Large intestine (tissue), 3 donors: Measurements from ENCODE around the gene RUBCNL. TPM values are rescaled to one million over a fixed set of nuclear protein-coding genes. Genes with fewer than 3 reads are reported as not detected.

Source experiments
- DNase-seq, 2 donors: peaks; one replicate each; pipeline versions ENCODE4 v3.0.0 to v3.0.0-alpha.2; 2013
- H3K27ac ChIP-seq: one replicate; pipeline ENCODE4 v1.5.1; 2013; ENCODE audit warnings: low read length
- H3K27me3 ChIP-seq: 2 replicates; pipeline ENCODE4 v1.6.1; 2013; ENCODE audit warnings: low read length; ENCODE audit not compliant: control insufficient read depth, insufficient read depth
- H3K36me3 ChIP-seq: 2 replicates; pipeline ENCODE4 v1.6.1; 2013; ENCODE audit warnings: low read length; ENCODE audit not compliant: control insufficient read depth, insufficient read depth
- H3K4me1 ChIP-seq: one replicate; pipeline ENCODE4 v1.6.1; 2013; ENCODE audit warnings: low read length; ENCODE audit not compliant: control insufficient read depth, insufficient read depth
- H3K4me3 ChIP-seq: one replicate; pipeline ENCODE4 v1.5.1; 2013; ENCODE audit warnings: low read length
- H3K9me3 ChIP-seq: one replicate; pipeline ENCODE4 v1.6.1; 2013; ENCODE audit warnings: mild to moderate bottlenecking, low read depth, low read length, moderate library complexity; ENCODE audit not compliant: control insufficient read depth
- WGBS: methylation state at CpG from one replicate; pipeline ENCODE4 v1.1.5; 2013; ENCODE audit warnings: low lambda C conversion rate; ENCODE audit not compliant: insufficient coverage; 5-methylcytosine and 5-hydroxymethylcytosine counted together
- polyA plus RNA-seq: library from polyadenylated mRNA; unstranded; fragments of 120-200 nt; gene quantifications from one replicate; pipeline ENCODE4 v1.2.1, GENCODE V29; 2013

RUBCNL gene
- polyA plus RNA-seq, 1 donor, result 3.7 TPM

DNA sequence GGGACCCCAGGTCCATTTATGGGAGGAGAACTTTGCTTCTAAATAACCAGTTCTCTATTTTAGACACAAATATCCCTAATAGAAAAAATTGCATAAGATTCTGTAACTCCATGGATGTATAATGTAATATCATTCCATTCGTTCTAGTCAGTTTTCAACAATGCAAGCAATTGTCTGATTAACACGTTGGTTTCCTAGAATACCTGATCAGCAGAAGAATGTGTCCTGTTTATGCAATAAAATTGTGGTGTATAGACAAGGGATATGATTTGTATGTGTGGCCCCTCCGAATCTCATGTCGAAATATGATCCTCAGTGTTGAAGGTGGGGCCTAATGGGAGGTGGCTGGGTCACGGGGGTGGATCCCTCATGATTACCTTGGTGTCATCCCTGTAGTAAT is 62.1 kb downstream of the RUBCNL start:
- 90% methylated on average over 2 of the region's 5 CpGs for WGBS
- Histone ChIP-seq H3K9me3 (no peaks in the 10 kb centered on the region), H3K36me3 (no peaks in the 10 kb centered on the region), H3K27ac (no peak overlapping the region), H3K4me1 (no peaks in the 10 kb centered on the region), H3K27me3 (peaks cover 3% of the 10 kb centered on the region), H3K4me3 (no peak overlapping the region)
- DNase-seq, result no peak

DNA sequence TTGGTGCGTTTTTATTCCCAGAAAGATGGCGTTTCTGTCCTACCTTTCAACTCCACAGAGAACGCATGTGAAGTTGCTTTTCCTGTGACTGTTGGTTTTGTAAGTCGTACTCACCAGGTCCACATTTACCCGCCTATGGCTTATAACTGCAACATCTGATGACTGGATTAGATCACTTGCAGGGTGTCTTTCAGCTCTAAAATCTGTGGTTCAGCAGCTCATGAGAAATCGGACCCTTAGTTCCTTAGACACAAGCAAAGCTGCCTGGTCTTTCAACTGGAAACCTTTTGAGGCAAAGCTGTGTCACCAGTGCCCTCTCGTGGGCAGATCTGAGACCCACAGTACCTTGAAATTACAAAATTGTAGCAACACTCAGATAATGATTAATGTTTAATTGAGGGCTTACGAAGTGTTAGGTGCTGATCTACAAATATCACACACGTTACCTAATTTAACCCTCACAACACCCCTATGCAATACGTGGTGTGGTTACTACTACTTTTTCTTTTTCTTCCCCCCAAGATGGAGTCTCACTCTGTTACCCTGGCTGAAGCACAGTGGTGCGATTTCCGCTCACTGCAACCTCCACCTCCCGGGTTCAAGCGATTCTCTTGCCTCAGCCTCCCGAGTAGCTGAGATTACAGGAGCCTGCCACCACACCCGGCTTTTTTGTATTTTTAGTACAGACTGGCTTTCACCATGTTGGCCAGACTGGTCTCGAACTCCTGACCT is 65.4 kb downstream of the RUBCNL start:
- Histone ChIP-seq H3K36me3 (no peaks in the 10 kb centered on the region), H3K9me3 (no peaks in the 10 kb centered on the region), H3K27me3 (peaks cover 2% of the 10 kb centered on the region), H3K4me3 (no peak overlapping the region), H3K27ac (no peak overlapping the region), H3K4me1 (no peaks in the 10 kb centered on the region)
- 93% methylated on average over 2 of the region's 17 CpGs for WGBS
- peak; percentile 32 to 33 for DNase-seq

DNA sequence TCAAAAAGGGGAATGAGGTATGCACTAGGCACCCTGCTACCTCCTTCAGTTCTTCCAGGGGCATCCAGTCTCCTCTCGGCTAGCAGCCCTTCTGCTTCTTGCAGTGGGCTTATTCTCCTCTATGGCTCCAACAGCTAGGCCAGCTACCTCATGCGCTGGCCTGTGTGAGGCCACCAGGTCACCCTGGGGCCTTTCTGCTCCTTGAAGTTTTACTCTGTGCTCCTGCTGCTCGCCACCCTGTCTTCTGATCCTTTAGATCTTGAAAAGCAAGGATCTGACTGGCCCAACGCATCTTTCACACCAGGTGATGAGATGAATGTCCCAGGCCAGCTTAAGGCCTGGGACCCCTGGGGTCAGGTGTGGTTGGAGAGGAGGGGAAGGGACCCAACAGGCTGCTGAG is 66.2 kb downstream of the RUBCNL start:
- no peaks in the 10 kb centered on the region for H3K36me3 ChIP-seq
- WGBS, result no CpG with 5 or more reads among the region's 4 CpGs
- H3K4me1 ChIP-seq, result no peaks in the 10 kb centered on the region
- H3K27me3 ChIP-seq, result no peaks in the 10 kb centered on the region
- DNase-seq, result no peak
- no peak overlapping the region for H3K27ac ChIP-seq
- H3K4me3 ChIP-seq, result no peak overlapping the region
- H3K9me3 ChIP-seq, result no peaks in the 10 kb centered on the region

DNA sequence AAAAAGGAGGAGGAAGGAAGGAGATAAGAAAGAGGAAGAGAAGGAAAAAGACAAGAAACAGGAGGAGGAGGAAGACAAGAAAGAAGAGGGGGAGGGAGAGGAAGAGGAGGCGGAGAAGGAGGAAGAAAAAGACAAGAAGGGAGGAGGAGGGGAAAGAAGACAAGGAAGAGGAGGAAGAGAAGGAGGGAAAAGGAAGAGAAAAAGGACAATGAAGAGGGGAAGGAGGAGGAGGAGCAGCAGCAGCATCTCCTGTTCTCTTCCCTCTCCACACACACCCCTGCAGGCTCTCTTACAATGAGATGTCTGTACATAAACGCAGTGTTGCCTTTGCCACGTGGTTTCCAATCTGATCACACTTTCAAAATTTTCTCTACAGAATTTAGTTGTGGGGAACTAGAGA is 66.6 kb downstream of the RUBCNL start:
- DNase-seq, result no peak
- no peaks in the 10 kb centered on the region for H3K27me3 ChIP-seq
- H3K27ac ChIP-seq, result no peak overlapping the region
- H3K4me3 ChIP-seq, result no peak overlapping the region
- no peaks in the 10 kb centered on the region for H3K9me3 ChIP-seq
- 100% methylated on average over 1 of the region's 3 CpGs for WGBS
- H3K36me3 ChIP-seq, result no peaks in the 10 kb centered on the region
- no peaks in the 10 kb centered on the region for H3K4me1 ChIP-seq

DNA sequence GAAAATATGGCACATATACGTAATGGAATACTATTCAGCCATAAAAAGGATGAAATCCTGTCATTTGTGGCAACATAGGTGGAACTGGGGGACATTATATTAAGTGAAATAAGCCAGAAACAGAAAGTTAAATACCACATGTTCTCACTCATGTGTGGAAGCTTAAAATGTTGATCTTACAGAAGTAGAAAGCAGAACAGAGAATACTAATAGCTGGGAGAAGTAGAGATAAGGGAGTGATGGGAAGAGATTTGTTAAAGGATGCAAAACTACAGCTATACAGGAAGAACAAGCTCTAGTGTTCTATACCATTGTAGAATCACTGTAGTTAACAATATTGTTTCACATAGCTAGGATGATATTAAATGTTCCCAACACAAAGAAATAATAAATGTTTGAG is 68.1 kb downstream of the RUBCNL start:
- Histone ChIP-seq H3K27me3 (no peaks in the 10 kb centered on the region), H3K4me3 (no peak overlapping the region), H3K9me3 (no peaks in the 10 kb centered on the region), H3K36me3 (no peaks in the 10 kb centered on the region), H3K27ac (no peak overlapping the region), H3K4me1 (no peaks in the 10 kb centered on the region)
- no CpG with 5 or more reads among the region's 1 CpG for WGBS
- no peak for DNase-seq

DNA sequence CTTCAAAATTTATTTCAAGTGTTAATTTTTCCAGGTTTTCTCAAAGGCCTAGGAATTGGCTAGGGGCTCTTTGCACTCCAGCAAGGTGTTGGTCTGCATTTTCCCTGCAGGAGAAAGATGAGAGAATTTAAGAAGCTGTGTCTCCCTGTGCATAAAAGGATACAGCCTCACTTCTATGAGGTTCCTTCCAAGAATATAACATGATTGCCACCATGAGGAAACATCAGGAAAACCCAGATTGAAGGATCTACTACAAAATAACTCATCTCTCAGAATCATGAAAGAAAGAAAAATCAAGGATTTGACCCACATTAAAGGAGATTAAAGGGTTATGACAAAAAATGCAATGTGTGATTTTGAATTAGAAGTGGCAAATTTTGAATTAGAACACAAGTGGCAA is 69.9 kb downstream of the RUBCNL start:
- Histone ChIP-seq H3K9me3 (no peaks in the 10 kb centered on the region), H3K4me1 (no peaks in the 10 kb centered on the region), H3K36me3 (no peaks in the 10 kb centered on the region), H3K4me3 (no peak overlapping the region), H3K27ac (no peak overlapping the region), H3K27me3 (no peaks in the 10 kb centered on the region)
- DNase-seq, result no peak

DNA sequence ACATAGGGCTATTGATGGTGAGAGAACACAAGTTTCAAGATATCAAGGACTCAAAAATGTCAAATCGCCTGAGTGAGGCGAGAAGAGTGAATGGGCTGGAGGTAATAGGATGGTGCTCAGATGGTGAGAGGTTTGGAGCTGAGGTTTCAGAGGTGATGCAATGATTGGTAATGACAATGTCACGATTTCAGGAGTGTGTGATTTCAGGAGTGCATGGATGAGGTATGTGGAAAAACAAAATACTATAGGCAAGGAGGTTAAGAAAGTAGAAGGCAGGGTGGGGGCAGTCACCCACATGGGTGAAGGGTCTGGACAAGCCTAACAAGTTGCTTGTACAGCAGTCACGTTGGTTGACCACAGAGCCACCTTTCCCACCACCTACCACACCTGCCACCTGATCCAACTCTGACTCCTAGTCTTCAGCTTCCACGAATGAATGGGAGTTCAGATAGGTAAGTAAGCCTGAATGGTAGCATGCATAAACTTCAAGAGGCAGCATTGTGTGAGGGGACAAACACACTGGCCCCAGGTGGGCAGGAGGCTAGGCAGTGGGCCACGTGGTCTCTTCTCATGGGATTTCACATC is 71.5 kb downstream of the RUBCNL start:
- 94% methylated on average over 3 of the region's 6 CpGs for WGBS
- no peaks in the 10 kb centered on the region for H3K9me3 ChIP-seq
- no peak for DNase-seq
- no peak overlapping the region for H3K4me3 ChIP-seq
- no peaks in the 10 kb centered on the region for H3K36me3 ChIP-seq
- H3K27ac ChIP-seq, result no peak overlapping the region
- no peaks in the 10 kb centered on the region for H3K27me3 ChIP-seq
- no peaks in the 10 kb centered on the region for H3K4me1 ChIP-seq

DNA sequence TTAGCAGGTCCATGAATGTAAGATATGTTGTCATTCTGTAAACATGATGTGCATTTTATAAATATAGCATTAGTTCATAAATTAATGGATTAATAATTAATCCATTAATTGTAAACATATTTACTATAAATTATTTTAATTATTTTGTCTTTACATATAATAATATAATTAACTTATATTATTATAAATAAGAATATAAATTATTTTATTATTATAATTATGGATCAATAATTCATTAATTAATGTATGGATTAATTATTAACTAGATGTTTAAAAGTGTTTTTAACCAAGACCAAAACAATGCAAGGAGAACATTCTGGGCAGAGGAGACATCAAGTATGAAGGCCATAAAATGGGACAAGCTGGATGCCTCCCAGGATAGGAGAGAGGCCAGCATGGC is 72.0 kb downstream of the RUBCNL start:
- no peak for DNase-seq
- H3K4me1 ChIP-seq, result no peaks in the 10 kb centered on the region
- H3K27ac ChIP-seq, result no peak overlapping the region
- no peak overlapping the region for H3K4me3 ChIP-seq
- no peaks in the 10 kb centered on the region for H3K36me3 ChIP-seq
- no peaks in the 10 kb centered on the region for H3K27me3 ChIP-seq
- H3K9me3 ChIP-seq, result no peaks in the 10 kb centered on the region

DNA sequence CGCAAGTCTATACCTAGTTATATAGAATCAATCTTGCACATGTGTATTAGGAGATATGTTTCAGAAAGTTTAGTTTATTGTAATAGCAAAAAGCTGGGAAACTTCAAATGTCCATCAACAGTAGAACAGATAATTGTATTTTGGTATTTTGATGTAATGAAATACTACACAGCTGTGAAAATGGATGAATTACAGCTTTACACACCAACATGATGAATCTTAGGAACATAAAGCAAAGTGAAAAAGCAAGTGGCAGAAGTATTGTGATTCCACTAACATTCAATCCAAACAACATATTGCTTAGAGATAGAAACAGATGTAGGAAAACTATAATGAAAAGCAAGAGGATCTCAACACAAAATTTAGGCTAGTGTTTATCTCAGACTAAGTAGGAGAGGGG is 72.5 kb downstream of the RUBCNL start:
- WGBS, result no CpG with 5 or more reads among the region's 1 CpG
- Histone ChIP-seq H3K4me1 (no peaks in the 10 kb centered on the region), H3K36me3 (no peaks in the 10 kb centered on the region), H3K27me3 (no peaks in the 10 kb centered on the region), H3K27ac (no peak overlapping the region), H3K9me3 (no peaks in the 10 kb centered on the region), H3K4me3 (no peak overlapping the region)
- no peak for DNase-seq

DNA sequence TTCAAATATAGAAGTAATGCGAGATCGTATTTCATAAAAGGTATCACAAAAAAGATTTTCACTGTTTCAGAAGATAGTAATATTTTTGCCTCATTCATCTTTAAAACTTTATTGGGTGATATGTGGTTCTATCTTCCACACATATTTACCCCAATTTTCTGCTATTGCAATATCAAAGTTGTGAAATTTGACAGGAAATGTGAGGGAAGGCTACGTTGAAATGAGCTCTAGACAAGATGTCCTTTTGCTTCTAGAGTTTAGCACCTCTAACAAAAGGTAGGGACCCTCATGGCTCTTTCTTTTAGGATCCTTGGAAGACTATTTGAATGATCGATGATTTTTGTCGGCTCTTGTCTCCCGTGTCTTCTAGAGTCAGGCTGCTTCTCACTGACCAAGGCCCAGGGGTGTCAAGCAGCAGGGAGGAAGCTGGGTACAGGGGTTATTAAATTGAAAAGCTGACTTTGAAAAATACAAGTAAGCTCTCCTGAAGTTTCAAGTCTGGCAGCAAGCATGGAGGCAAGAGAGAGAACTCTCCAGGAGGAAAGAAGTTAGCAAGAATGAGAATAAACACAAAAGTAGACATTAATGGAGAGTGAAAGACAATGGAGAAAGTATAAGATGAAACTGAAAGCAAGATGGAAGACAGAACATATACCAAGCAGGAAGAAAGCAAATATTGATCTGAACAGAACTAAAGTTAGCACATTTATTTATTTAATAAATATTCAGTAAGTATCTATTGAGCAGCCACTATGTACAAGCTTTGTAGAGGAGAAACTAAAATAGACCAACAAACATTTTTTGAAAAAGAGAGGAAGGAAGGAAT is 73.4 kb downstream of the RUBCNL start:
- no peak overlapping the region for H3K4me3 ChIP-seq
- 79% methylated on average over 2 of the region's 6 CpGs for WGBS
- H3K4me1 ChIP-seq, result no peaks in the 10 kb centered on the region
- H3K36me3 ChIP-seq, result no peaks in the 10 kb centered on the region
- H3K9me3 ChIP-seq, result no peaks in the 10 kb centered on the region
- no peaks in the 10 kb centered on the region for H3K27me3 ChIP-seq
- no peak for DNase-seq
- no peak overlapping the region for H3K27ac ChIP-seq
